HG03064 (cell line): Measurements from ENCODE around the gene ARHGEF37.
A peak's percentile ranks its signal among the peaks of the same experiment; 100 is the strongest.
"Not testable (repeated sequence)": the region's sequence is repeated elsewhere in the genome, so short reads cannot be mapped to it uniquely, and the experiment has no call there.

Experiments used
- ATAC-seq: cut with Tn5 transposase; IDR thresholded peaks from one replicate; pipeline ENCODE4 v1.9.1; 2021; ENCODE audit warnings: low read depth; ENCODE audit not compliant: unreplicated experiment

ARHGEF37 gene, protein sequence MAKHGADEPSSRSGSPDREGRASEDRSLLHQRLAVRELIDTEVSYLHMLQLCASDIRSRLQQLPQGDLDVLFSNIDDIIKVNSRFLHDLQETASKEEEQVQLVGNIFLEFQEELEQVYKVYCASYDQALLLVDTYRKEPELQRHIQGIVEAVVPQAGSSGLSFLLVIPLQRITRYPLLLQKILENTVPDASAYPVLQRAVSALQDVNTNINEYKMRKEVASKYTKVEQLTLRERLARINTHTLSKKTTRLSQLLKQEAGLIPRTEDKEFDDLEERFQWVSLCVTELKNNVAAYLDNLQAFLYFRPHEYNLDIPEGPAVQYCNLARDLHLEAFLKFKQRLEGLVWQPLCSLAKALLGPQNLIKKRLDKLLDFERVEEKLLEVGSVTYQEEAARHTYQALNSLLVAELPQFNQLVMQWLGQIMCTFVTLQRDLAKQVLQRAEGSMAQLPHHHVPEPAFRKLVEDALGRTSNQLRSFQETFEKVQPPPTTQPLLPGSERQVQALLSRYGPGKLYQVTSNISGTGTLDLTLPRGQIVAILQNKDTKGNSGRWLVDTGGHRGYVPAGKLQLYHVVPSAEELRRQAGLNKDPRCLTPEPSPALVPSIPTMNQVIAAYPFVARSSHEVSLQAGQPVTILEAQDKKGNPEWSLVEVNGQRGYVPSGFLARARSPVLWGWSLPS

DNA sequence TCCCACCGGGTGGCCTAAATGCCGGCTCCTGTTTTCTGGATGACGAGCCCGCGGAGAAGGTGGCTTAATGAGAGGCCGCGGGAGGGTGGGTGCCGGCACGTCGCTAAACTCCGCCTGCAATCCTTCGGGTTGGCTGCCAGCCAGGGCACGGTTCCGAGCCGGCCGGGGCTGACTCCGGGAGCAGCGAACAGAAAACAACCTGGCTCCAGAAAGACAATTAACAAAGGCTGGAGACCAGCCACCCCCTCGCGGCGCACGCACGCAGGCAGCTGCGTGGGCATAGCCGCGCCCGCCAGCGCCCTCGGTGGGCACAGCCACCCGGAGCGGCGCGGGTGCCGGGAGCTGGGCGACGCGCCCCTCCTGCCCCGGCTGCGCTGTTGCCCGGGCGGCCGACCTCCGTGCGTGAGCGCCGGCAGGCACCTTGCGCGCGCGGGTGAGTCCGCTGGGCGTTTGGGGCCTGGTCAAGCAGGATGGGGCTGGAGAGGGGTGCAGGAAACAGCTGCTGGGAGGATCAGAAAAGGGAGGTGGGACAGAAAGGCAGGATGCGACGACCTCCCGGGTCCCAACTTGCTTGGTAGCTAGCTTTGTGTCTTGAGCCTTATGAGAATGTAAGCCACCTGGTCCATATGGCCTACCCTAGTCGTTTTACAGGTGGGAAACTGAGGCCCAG lies at the start of gene ARHGEF37:
ARHGEF37 (plus strand) TSS at position 307 of the 670 bp plus-strand sequence. CDS start 16,272 bp downstream, outside the sequence.
- ATAC-seq, result no peak

DNA sequence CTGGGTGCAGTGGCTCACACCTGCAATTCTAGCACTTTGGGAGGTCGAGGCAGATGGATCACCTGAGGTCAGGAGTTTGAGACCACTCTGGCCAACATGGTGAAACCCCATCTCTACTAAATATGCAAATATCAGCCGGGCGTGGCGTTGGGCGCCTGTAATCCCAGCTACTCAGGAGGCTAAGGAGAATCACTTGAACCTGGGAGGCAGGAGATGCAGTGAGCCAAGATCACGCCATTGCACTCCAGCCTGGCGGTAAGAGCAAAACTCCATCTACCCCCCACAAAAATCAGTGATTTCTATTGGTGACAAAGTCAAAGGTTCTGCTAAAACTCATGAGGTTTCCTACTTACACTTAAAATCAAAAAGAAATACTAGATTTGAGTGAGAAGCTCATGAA lies 48.9 kb upstream of the ARHGEF37 start:
- no peak for ATAC-seq

DNA sequence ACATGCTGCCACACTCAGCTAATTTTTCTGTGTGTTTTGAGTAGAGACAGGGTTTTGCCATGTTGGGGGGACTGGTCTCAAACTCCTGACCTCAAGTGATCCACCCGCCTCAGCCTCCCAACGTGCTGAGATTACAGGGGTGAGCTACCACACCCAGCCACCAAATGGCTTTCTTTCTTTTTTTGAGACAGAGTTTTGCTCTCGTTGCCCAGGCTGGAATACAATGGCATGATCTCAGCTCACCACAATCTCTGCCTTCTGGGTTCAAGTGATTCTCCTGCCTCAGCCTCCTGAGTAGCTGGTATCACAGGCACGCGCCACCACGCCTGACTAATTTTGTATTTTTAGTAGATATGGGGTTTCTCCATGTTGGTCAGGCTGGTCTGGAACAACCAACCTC lies 45.5 kb upstream of the ARHGEF37 start:
- not testable (repeated sequence) for ATAC-seq

DNA sequence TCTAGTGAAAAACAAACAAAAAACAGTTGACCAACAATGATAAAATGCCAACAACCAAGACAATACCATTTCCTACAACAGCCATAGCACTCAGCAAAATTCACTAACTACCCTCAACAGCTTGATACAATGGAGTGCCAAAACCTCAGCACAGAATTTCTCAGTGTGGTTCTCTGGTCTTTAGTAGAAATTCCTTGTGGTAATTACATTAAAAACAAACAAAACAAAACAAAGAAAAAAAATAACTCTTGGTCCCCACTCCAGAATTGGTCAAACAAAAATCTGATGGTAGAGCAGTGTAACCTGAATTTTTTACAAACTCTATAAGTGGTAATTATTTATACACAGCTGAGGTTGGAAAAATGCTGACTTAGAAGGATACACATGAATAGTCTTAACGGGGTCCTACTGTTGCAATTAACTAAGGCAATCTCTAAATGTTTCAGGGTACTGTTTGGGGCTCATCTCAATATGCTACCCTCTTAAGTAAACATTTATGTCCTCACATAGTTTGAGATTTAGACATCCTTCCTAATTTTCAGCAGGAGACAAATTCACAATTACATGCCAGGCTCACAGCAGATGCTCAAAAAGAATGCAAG lies 43.8 kb upstream of the ARHGEF37 start:
- ATAC-seq, result no peak

DNA sequence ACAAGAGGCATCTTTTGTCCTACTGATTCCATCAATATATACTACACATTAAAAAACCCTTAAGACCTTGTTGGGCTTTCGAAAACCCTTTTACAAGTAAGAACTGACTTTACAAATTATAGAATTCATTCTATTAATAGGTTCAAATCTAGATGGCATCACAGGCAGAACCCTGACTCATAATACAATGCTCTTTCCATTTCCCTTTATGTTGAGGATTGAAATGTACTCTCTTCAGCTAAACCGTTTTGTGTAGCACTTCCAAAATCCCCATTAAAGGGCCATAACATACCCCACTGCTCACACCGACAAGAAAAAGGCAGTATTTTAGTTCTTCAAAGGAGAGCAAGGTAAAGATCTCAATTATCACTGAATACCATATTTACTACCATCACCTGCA lies 41.2 kb upstream of the ARHGEF37 start:
- ATAC-seq, result no peak

DNA sequence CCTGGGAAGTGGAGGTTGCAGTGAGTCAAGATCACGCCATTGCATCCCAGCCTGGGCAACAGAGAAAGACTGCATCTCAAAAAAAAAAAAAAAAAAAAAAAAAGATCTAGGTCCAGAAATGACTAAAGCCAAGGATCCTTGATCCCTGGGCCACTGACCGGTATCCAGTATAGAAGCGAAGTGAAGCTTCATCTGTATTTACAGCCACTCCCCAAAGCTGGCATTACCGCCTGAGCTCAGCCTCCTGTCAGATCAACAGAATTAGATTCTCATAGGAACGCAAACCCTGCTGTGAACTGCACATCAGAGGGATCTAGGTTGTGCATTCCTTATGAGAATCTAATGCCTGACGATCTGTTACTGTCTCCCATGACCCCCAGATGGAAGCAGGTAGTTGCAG lies 39.4 kb upstream of the ARHGEF37 start:
- no peak for ATAC-seq

DNA sequence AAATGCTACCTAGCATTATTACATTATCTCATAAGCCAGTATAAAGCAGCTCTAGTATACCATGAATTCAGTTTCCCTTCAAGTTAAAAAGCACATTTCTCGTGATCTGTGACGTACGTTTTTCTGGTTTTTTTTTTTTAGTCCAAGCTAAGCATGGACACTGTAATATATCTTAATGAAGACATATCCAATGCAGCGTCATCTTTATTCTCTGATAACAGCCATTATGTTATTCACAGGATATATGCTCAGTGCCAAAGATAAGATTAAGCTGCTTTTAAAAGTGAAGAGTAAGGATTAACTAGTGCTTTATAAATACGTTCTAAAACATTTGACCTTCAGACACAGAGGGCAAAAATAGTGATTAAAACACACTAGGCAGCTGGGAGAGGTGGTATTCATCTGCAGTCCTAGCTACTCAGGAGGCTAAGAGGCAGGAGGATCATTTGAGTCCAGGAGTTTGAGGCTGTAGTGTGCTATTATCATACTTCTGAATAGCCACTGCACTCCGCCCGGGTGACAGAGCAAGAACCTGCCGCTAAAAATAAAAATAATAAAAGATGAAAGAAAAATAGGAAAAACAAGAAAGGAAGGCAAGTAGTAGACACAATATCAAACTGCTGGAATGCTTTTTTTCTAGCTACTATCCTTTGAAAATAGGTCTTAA lies 37.8 kb upstream of the ARHGEF37 start:
- ATAC-seq, result no peak

DNA sequence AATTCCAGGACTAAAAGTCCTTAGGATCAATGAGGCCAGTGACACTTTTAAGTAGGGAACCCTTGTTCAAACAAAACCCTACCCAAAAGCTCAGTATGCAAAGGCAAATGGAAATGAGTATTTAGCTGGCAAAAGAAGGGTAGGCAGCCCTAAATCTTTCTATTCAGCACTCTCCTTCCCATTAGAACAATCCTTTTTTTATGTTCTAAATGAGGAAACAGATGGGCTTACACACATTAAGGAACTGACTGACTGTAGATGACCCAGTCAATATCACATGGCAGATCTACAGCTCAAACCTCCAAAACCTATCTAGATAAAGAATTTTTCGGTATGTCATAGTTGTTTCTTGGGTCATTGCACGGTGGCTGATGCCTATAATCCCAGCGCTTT lies 37.3 kb upstream of the ARHGEF37 start:
- ATAC-seq, result no peak

DNA sequence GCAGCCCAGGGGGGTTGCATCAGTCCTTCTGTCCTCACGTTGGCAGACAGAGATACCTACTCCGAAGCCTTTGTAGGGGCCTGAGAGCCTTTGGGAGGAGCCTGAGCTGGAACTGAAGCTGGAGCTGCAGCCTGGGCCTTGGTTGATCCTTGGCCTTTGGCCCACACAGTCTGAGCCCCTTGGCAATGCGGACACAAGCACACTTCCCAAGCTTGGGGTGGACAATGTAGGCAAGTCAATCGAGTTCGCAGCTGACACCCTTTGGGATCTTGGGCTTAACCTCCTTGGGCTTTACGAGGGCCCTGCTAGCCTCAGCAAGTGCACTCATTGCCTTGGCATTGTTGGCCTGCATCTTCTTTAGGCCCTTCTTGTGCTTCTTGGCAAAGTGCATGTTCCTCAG lies 36.0 kb upstream of the ARHGEF37 start:
- no peak for ATAC-seq

DNA sequence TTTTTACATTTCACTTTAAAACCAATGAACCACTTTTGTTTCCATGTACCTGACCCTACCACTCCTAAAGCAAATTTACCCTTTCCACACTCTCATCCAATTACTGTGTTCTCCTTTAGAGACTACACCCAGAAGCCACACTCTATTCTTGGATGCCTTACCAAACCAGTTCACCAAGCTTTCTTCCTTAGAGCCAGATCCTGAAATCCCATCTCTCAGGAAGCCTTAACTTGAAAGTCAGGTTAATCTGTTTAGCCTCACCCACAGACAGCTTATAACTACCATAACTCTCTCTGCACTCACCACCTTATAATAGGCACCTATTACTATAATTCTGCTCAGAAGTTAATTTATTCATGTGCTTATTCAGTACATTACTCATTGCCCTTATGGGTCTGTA lies 34.3 kb upstream of the ARHGEF37 start:
- ATAC-seq, result no peak

DNA sequence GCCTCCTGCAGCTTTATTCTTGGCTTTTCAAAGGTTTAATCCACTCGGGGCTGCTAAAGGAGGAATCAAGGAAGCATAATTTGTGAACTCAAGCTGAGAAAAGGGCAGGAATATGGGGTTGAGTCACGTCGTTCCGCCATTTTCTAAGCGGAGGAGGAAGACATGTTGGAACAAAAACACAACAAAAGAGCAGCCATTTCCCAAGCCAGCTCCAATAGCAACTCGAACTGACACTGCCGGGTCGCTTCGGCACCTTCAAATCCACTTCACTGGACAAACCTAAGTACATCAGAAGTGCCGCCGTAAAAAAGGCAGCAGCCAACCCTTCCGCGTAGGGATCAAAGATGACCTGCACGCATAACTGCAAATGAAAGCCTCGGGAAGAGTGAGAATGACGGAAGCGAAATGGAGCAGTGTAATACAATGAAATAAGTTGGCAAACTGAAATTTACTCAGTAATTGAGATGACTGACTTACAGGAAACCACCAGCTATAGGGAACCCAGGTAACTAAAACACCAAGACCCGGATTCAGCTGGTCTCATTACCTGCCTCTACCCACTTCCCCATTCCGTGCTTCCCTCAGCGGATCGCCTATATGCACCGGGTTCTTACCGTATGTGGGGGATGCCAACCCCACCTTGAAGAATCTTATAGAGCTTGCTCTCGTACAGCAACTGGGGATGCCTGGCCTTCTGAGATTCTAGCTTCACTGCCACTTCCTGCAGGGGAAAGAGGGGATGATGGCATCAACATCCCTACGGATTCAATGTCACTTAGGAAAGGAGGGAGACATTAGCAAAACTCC lies 31.6 kb upstream of the ARHGEF37 start:
- ATAC-seq, result no peak

DNA sequence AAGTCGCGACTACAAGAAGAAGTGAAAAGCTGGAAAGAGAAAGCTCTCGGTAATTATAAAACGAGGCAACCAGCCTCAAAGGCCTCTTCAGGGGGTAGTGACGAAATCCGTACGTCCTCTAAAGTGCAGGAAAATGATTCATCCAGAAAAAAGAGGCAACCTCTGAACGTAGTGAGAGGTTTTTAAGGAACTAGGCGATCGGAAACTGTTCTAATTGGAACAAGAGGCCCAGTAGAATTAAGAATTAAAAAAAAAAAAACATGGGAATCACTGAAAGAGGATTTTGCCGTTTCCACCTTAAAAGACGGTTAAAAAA lies 31.1 kb upstream of the ARHGEF37 start:
- ATAC-seq, result no peak

DNA sequence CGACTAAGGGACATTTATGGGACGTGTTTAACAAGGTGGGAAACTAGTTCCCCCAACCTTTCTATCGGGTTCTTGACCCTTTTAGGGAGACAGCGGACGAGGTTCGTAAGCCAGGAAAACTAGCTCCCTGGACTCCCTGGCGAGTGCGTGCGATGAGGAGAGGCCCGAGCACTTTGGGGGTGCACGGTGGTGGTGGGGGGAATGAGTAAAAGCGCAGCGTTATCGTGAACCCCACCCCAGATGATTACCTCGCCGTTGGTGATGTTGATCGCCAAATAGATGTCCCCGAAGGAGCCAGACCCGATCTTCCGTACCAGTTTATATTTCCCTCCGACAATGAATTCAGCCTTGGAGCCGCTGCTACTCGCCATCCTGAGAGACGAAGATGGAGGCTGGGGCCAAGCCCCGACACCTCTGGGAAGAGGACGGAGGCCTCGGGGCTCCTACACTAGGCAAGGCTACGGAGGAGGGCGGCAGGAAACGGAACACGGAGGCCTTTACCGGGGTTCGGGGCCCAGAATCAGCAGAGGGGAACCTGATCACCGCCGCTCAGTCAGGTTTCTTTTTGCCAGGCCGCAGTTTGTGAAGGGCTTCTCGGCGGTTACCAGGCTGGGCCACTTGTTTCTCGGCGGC lies 30.6 kb upstream of the ARHGEF37 start:
- ATAC-seq, result peak; percentile 6

DNA sequence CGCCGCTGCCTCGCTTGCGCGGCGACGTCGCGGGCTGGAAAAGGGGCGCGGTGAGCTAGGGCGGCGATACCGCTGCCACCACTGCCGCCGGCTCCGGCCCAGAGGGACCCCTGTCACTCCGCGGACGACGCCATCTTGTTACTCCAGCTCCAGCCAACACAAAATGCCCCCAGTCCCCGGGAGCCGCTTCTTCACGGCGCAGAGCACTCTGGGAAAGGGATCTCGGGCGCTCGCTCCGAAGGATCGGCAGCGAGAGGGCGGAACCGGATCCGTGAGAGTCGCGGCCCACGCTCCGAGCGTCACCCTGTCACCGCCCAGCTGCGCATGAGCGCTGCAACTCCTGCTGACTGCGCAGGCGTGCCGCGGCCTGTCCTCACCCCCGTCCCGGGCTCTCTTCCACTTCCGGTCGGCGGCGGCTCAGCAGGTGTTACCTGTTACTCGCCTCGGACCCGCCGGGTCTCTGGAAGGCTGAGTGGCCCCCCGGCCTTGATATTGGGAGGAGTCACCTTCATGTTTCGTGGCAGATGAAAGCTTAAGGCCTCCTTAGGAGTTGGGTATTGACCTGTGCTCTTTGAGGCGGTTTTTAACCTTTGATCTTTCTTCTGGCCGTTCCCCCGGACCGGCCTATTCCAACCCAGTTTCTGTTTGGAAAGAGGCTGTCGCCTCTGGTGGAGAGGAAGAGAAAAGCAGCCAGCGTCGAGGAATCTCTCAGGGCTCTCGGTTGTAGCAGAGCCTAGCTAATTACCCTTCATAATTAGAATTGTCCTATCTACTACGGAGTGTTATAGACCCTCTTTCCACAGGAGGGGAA lies 29.9 kb upstream of the ARHGEF37 start, which contains the start of gene CSNK1A1:
CSNK1A1 (minus strand) TSS at position 213 of the 811 bp plus-strand sequence. CDS start 475 bp downstream, outside the sequence.
- ATAC-seq, result peak; percentile 91

DNA sequence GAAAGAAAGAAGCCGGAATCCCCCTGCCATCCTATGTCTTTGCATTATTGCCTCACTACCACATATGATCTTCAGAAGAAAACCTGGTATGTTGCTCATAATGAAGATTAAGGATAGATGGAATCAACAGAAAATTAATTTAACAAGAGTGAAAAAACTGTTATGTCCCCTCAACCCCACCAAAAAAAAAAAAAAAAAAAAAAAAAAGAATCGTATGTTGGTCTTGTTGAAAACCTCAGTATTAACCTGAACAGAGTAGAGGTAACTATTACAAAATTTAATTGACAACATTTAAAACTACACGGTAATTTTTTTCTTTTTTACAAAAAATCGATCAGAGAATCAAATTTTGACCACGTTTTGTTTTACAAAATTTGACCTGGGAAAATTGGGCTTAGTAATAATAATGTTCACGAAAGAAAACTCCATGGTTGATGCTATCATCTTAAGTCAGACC lies 29.2 kb upstream of the ARHGEF37 start:
- ATAC-seq, result no peak

DNA sequence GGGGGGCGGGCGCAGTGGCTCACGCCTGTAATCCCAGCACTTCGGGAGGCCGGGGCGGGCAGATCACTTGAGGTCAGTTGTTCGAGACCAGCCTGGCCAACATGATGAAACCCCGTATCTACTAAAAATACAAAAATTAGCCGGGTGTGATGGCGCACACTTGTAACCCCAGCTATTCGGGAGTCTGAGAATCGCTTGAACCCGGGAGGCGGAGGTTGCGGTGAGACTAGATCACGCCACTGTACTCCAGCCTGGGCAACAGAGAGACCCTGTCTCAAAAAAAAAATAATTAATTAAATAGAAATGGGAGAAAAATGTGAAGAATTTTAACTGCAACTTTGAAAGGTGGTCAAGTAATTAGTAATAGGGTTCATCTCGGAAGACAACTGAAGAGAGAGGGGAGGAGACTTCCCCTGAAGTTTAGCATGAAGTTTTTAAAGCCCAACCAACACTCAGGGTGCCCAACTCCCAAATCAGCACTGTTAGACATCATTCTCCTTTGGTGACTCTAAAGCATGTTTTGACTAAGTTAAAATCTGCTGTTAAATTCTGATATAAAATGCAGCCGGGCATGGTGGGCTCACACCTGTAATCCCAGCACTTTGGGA lies 28.6 kb upstream of the ARHGEF37 start:
- ATAC-seq, result no peak

DNA sequence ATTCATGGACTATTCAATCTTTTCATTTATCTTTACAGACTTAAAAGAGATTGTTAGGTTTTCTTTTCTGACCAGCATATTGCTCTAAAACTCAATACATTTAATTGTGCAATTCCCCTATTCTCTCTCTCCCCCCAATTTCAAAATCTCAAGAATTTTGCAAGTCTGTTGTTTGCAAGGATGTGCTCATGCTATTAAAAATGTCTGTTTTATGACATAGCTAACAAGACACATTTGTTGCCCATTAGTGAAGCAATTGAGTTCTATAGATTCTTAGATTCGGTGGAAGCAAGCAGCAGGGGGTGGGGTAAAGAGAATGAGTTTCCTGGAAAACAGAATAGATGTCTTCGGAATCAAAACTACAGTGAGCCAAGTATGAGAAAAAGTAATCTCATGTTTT lies 21.6 kb upstream of the ARHGEF37 start:
- no peak for ATAC-seq

DNA sequence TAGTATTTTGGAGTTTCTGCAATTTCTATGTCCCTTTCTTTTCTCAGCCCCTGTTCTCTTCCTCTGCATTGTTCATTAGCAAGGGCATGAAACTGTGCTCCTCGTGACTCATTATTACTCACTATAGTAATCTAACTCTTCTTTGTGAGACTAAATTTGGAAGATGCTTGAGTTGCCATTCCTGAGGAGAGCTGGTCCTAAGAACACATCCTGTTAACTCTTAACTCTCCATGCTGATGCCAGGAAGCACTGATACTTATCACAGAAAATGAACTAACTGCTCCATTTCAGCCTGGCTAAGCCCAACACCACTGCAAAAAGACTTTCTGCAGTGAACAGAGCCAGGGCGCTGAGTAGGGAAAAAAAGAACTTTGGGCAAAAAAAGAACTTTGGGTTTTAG lies 19.4 kb upstream of the ARHGEF37 start:
- ATAC-seq, result no peak
